ENCODE data around the gene APOBEC4.

Gene APOBEC4, protein sequence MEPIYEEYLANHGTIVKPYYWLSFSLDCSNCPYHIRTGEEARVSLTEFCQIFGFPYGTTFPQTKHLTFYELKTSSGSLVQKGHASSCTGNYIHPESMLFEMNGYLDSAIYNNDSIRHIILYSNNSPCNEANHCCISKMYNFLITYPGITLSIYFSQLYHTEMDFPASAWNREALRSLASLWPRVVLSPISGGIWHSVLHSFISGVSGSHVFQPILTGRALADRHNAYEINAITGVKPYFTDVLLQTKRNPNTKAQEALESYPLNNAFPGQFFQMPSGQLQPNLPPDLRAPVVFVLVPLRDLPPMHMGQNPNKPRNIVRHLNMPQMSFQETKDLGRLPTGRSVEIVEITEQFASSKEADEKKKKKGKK

DNA sequence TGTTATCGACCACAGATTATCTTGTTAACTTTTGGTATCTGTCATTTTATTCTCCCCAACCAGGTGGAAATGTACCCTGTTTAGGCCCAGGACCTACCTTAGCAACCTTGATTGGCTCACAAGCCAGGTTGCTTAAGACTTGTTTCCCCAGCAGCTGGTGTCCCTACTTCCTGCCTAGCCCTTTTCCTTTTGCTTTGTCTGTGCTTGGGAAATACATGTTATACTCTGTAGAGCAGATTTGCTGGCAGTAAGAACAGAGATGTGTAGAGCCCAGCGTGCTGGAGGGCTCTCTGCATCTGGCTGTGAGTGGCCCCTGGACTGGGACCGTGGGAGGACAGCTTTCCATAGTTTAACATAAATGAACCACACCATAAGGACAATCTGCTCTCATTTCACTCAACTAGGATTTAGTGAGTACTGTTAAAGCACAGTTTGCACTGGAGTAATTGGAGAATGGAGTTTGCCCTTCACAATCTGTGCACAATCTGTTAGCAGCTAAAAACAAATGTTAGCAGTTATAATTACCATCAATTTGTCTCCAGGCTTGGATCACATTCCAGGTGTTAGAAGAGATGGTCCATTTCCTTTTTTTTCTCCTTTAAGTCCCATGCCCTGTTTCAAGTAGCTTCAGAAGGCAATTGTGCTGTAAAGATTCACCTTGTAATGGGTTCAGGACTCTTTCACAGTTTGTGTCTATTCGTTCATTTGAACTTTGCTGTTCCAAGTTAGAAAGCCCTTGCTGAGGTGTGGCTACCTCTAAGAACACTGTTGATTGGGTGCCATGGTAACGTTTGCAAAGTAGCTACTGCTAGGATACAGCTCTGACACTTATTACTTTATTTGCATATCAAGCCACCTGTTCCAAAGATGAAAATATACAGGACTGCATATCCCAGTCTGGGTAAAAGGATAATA is at the start of gene APOBEC4:
Gene APOBEC4, minus strand, starts transcription at position 770 of the 915 bp plus-strand sequence. CDS start 4,535 bp downstream, outside the sequence.
- no peak for TF ChIP-seq ZFX (IDR thresholded peaks at IDR 0.05; ENCODE audit: borderline replicate concordance)
- TF ChIP-seq, protein P1, sequence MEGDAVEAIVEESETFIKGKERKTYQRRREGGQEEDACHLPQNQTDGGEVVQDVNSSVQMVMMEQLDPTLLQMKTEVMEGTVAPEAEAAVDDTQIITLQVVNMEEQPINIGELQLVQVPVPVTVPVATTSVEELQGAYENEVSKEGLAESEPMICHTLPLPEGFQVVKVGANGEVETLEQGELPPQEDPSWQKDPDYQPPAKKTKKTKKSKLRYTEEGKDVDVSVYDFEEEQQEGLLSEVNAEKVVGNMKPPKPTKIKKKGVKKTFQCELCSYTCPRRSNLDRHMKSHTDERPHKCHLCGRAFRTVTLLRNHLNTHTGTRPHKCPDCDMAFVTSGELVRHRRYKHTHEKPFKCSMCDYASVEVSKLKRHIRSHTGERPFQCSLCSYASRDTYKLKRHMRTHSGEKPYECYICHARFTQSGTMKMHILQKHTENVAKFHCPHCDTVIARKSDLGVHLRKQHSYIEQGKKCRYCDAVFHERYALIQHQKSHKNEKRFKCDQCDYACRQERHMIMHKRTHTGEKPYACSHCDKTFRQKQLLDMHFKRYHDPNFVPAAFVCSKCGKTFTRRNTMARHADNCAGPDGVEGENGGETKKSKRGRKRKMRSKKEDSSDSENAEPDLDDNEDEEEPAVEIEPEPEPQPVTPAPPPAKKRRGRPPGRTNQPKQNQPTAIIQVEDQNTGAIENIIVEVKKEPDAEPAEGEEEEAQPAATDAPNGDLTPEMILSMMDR (IDR thresholded peaks at IDR 0.05): no peak
- no peak within 1 kb of the TSS for H3K27ac ChIP-seq

DNA sequence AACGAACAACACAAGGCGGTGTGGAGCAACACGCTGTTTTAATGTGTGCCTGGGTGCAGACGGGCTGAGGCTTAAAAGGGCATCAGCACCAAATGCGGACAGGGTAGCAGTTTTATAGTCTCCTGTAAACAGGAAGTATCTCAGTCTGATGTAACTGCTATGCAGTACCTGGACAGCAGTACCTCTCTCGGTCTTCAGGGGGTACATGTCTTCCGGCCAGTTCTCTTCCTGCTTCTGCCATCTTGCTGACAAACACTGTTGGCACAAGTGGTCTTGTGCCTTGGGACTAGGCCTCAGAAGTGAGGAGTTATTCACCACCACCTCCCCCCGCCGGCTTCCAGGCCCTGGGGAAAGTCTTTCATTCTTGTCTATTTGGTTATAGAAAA is 49.7 kb upstream of the APOBEC4 start:
- no peak overlapping the region for H3K27ac ChIP-seq
- TF ChIP-seq, protein P1 (IDR thresholded peaks at IDR 0.05): no peak

DNA sequence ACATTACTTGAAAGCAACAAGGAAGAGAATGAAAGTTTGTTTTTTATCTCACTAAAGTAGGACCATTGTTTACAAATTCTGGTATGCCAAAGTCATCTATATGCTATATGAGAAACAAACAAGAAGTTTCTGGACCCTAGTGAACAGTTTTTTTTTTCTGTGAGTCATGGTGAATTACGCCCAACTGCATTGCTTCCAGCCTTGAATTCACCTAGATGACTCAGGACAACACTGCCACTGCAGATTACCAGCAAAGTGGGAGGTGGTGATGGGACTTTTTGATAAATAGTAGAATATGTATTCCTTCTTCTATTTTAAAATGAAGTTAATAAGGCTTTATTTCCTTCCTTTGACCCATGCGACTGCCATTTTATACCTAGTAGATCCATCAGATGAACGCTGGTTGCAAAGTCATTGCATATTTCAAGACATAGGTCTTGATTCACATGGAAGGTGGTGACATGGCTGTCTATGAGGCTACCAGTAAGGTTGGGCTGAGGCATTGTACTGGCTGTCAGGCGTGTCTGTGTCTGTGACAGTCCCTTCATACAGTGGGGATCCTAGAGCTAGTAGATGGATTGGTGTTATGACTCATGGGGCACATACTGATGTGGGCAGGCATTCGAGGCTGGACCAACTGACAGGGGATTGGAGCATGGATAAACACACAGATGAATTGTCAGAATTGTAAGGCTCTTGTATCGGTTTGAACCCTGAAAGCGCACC is 49.1 kb upstream of the APOBEC4 start:
- H3K27ac ChIP-seq: no peak overlapping the region
- TF ChIP-seq, protein P1 (IDR thresholded peaks at IDR 0.05): no peak
- no peak for TF ChIP-seq ZFX (IDR thresholded peaks at IDR 0.05; ENCODE audit: borderline replicate concordance)

DNA sequence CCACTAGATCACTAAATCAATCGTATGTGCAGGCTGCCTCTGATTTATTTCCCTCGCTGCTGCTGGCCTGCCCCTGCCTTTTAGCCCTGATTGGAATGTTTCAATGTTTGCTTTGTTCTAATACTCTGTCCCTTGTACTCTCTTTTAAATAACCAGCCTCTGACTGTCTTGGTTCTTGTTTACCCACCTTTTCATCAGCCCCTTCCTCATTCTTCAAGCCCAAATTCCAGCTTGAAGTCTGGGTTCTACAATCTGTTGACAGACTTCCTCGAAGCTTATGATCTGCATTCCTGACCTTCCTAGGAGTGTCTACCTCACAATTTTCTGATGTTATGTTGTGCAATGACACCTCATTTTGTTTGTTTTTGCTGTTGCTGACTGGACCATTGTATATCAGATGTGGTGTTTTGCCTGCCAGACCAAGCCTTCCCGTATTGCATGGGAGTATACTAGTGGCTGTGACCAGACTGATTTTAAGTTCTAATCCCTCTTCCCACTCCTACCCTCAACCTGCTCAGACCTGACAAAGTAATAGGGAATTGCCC is 46.6 kb upstream of the APOBEC4 start:
- TF ChIP-seq, protein P1 (IDR thresholded peaks at IDR 0.05): no peak
- no peak for TF ChIP-seq ZFX (IDR thresholded peaks at IDR 0.05; ENCODE audit: borderline replicate concordance)
- H3K27ac ChIP-seq: no peak overlapping the region

DNA sequence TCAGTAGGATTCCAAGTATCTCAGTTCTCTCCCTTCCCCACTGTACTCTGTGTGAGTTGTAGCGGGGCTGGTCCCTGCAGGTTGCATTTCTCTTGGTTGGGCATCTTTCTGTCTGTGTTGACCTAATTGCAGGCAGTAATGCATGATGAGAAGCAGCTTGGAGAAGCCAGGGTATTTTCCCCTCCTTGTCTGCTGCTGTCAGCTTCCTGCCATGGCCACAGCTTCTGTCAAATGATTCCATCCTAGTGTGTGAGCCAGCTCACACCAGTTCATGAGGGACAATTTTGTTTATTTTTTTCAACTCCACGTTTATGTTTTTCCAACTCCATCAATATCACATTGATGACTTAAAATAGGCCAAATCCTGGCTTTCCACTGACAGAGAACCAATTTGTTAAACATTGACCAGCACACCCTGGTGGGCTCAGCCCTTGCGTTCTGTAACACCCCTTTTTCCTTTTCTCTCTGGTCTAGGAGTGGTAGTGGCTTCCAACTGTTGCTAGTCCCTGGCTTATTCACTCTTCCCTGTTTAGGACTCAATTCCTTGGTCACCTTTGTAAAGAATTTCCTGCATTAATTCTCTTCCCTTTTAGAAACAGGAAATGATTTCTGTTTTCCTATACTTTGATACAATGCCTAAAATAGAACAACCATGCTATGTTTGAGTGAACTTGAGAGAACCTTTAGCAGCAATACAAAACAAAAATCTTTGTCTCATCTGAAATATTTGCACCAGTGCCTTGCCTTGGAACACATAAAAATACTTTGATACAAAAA is 44.9 kb upstream of the APOBEC4 start:
- no peak overlapping the region for H3K27ac ChIP-seq
- no peak for TF ChIP-seq ZFX (IDR thresholded peaks at IDR 0.05; ENCODE audit: borderline replicate concordance)
- TF ChIP-seq, protein P1 (IDR thresholded peaks at IDR 0.05): no peak

DNA sequence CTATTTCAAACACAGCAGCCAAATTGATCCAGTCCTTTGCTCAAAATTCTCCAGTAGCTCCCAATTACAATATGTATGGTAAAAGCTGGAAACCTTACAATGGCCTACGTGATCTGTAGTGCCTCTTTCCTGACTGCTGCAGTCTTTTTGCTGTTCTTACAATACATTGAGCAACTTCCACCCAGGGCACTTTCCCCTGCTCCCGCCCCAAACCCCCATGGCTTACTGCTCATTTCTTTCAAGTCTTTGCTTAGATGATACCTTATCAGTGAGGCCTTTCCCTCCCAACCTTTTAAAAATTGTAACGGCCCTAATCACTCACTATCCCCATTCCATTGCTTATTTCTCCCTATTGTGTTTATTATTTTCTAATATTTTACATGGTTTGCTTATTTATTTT is 43.9 kb upstream of the APOBEC4 start:
- no peak overlapping the region for H3K27ac ChIP-seq
- TF ChIP-seq ZFX (IDR thresholded peaks at IDR 0.05; ENCODE audit: borderline replicate concordance): no peak
- TF ChIP-seq, protein P1 (IDR thresholded peaks at IDR 0.05): no peak
